GM18951 (cell line): ENCODE measurements around the gene UBE2H.

Experiments
- POLR2A ChIP-seq: IDR thresholded peaks from 4 replicates; pipeline ENCODE4 v1.6.1; 2011; ENCODE audit warnings: mild to moderate bottlenecking; ENCODE audit not compliant: insufficient read length, insufficient read depth; ENCODE audit errors: extremely low read depth
- in situ Hi-C: fragments of 300-500 bp; cut with MboI; formaldehyde crosslinking; loops from one replicate; pipeline ENCODE4 v1.12.0; 2022; ENCODE audit warnings: low sequenced_read_pairs, mixed read lengths, inconsistent platforms; ENCODE audit not compliant: unreplicated experiment

The UBE2H gene

GRCh38 chr7:129958643-129959470 lies 6.1 kb upstream of the UBE2H start:
- in situ Hi-C loops: no loop called here
- no peak for TF ChIP-seq POLR2A

- TF ChIP-seq POLR2A: no peak
- in situ Hi-C loops: no loop called here
Observed at GRCh38 chr7:129955993-129956543, 3.3 kb upstream of the UBE2H start.

- in situ Hi-C loops: no loop called here
Observed at GRCh38 chr7:129952086-129952652, 591 bp downstream of the UBE2H start.

GRCh38 chr7:129951226-129952085 lies 1.3 kb downstream of the UBE2H start:
- in situ Hi-C loops: no loop called here
- no peak for TF ChIP-seq POLR2A

More at GRCh38 chr7:129952086-129952652, 591 bp downstream of the UBE2H start:
- no peak for TF ChIP-seq POLR2A

- TF ChIP-seq POLR2A: no peak
- in situ Hi-C loops: no loop called here
Observed at GRCh38 chr7:129950933-129951225, 1.9 kb downstream of the UBE2H start.

- peak; percentile 13 for TF ChIP-seq POLR2A
- in situ Hi-C loops: no loop called here
Observed at GRCh38 chr7:129950191-129950932, 2.4 kb downstream of the UBE2H start.

- in situ Hi-C loops: no loop called here
- peak; percentile 45 for TF ChIP-seq POLR2A
Observed at GRCh38 chr7:129949292-129950133, 3.2 kb downstream of the UBE2H start.

- in situ Hi-C loops: no loop called here
- peak; percentile 36 for TF ChIP-seq POLR2A
Observed at GRCh38 chr7:129948877-129949291, 3.9 kb downstream of the UBE2H start.

GRCh38 chr7:129948338-129948737 lies 4.4 kb downstream of the UBE2H start:
- in situ Hi-C loops: no loop called here
- TF ChIP-seq POLR2A: no peak

- in situ Hi-C loops: no loop called here
Observed at GRCh38 chr7:129947701-129948100, 5.1 kb downstream of the UBE2H start.

GRCh38 chr7:129947049-129947448 lies 5.7 kb downstream of the UBE2H start:
- no peak for TF ChIP-seq POLR2A
- in situ Hi-C loops: no loop called here

More at GRCh38 chr7:129947701-129948100, 5.1 kb downstream of the UBE2H start:
- no peak for TF ChIP-seq POLR2A

- no peak for TF ChIP-seq POLR2A
Observed at GRCh38 chr7:129946282-129946681, 6.5 kb downstream of the UBE2H start.

More at GRCh38 chr7:129946282-129946681, 6.5 kb downstream of the UBE2H start:
- in situ Hi-C loops: no loop called here
